ENCODE measurements around the gene PBX4. TPM values are rescaled to one million over a fixed set of nuclear protein-coding genes. Genes with fewer than 3 reads are reported as not detected.

Gene PBX4
- total and polyA plus RNA-seq, 10 donors, result 4.4 to 17.8 (median 9.7) TPM

DNA sequence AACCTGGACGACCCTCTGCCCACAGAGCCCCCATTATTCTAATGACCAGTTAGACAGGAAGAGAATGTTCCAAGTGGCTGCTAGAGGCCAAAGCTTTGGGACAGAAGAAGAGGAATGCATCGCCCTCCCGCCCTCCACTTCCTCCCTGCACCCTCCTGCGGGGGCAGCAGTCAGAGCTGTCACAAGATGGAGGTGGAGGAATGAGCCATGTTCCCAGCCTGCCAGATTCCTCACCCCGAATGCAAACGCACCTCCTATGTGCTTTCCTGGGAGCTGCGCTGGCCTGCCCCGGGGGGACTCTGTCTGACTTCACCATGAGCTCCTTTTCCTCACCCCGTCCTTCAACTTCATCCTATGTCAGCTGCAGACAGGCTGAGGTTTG is 88.1 kb downstream of the PBX4 start:
- 47 to 80% (median 61%) methylated on average over 7 to 9 of the region's 9 CpGs for WGBS, 5 donors
- peaks cover 0 to 53% (median 28%) of the 10 kb centered on the region in 6 donors for H3K36me3 ChIP-seq
- TF ChIP-seq POLR2AphosphoS5 (IDR thresholded peaks at IDR 0.05) (peak in 1 of 3 donors; percentile 5), POLR2A (IDR thresholded peaks at IDR 0.05) (no peak)
- TF ChIP-seq, protein P1, sequence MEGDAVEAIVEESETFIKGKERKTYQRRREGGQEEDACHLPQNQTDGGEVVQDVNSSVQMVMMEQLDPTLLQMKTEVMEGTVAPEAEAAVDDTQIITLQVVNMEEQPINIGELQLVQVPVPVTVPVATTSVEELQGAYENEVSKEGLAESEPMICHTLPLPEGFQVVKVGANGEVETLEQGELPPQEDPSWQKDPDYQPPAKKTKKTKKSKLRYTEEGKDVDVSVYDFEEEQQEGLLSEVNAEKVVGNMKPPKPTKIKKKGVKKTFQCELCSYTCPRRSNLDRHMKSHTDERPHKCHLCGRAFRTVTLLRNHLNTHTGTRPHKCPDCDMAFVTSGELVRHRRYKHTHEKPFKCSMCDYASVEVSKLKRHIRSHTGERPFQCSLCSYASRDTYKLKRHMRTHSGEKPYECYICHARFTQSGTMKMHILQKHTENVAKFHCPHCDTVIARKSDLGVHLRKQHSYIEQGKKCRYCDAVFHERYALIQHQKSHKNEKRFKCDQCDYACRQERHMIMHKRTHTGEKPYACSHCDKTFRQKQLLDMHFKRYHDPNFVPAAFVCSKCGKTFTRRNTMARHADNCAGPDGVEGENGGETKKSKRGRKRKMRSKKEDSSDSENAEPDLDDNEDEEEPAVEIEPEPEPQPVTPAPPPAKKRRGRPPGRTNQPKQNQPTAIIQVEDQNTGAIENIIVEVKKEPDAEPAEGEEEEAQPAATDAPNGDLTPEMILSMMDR (IDR thresholded peaks at IDR 0.05 in 8 of 11, conservative IDR thresholded peaks at IDR 0.05 in 3 of 11), result no peak
- intact Hi-C loops (cut with DNase I; ENCODE audit: low total_unique reads), result loop anchor here (5.0 kb wide), 2 partner anchors 112 to 432 kb away; partner anchors contain the start of gene GMIP
- H3K4me1 ChIP-seq, result peaks cover 6 to 55% (median 26%) of the 10 kb centered on the region in 6 donors
- peak overlapping the region in 1 of 8 donors; percentile 48 for H3K27ac ChIP-seq
- H3K9me3 ChIP-seq, result no peaks in the 10 kb centered on the region
- no peaks in the 10 kb centered on the region for H3K27me3 ChIP-seq (replicated peaks in 1 of 7)
- H3K4me3 ChIP-seq, result no peak overlapping the region
- no peak for DNase-seq

DNA sequence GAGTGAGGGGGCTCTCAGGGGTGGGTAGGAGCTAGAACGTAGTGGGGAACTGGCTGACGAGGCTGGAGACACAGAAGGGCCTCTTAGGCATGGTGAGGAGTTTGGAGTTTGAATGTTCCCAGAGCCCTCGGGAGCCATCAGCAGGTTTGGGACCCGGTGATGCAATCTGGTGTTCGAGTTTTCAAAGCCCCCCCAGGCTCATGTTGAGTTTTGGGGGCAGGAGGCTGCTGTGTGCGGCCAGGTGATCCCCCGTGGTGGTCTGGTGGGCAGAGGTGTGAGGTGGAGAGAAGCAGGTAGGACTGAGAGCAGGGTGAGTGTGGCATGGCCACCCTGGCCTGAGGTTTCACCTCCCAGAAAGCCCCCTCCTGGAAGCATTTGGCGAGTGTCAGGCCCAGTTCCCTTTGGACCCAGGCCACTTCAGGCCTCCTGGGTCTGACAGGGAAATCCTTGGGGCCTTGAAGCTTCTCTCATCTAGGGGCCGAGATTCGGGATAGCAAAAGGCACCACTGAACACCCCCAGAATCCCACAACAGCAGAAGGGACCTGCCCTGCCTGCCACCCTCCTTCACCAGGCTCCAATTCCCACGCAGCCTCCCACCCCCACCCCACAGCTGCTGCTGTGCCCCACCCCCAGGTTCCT is 88.6 kb downstream of the PBX4 start:
- intact Hi-C loops (cut with DNase I; ENCODE audit: low total_unique reads), result loop anchor here (5.0 kb wide), 2 partner anchors 112 to 432 kb away; partner anchors contain the start of gene GMIP
- TF ChIP-seq POLR2AphosphoS5 (IDR thresholded peaks at IDR 0.05) (no peak), POLR2A (IDR thresholded peaks at IDR 0.05) (no peak)
- TF ChIP-seq, protein P1 (IDR thresholded peaks at IDR 0.05 in 8 of 11, conservative IDR thresholded peaks at IDR 0.05 in 3 of 11), result no peak
- Histone ChIP-seq H3K4me3 (no peak overlapping the region), H3K27ac (peak overlapping the region in 1 of 8 donors; percentile 48), H3K27me3 (replicated peaks in 1 of 7) (no peaks in the 10 kb centered on the region), H3K4me1 (peaks cover 6 to 60% (median 30%) of the 10 kb centered on the region in 6 donors), H3K9me3 (no peaks in the 10 kb centered on the region), H3K36me3 (peaks cover 0 to 56% (median 29%) of the 10 kb centered on the region in 6 donors)
- no peak for DNase-seq
- WGBS, 5 donors, result 77 to 89% (median 78%) methylated on average over 11 of the region's 11 CpGs

DNA sequence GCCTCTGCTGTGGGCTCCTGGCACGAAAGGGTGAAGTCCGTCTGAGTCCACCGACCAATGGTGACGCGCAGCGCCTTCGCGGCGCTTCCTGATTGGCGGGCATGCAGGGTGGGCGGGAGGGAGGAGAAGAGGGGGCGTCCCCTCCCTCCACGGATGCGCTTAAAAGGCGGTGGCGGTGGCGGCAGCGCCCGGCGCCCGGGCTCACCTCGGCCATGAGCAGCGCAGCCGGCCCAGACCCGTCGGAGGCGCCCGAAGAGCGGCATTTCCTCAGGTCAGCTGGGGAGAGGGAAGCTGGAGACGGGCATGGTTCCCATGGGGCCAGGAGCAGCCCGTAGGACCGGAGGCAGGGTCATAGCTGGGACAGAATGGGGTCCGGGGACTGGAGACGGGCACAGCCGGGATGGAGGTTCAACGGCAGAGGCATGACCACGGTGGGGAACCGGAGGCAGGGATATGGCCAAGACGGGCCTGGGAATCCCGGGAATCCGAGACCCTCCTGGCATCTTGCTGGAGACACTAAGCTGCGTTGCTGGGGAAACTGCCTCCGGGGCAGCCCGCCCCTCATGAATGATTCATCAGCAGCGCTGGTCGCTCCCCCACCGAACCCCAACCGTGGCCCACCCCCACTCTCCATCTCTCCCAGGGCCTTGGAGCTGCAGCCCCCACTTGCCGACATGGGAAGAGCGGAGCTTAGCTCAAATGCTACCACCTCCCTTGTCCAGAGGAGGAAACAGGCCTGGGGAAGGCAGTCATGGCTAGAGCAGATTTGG is 89.6 kb downstream of the PBX4 start, which contains the start of gene YJEFN3:
Gene YJEFN3 (plus strand): TSS at position 191 of the 770 bp plus-strand sequence. CDS start 22 bp downstream, at position 213.
- no peaks in the 10 kb centered on the region for H3K27me3 ChIP-seq (replicated peaks in 1 of 7)
- no peak for TF ChIP-seq POLR2A (IDR thresholded peaks at IDR 0.05)
- peak in 2 of 3 donors; percentile 32 to 67 for TF ChIP-seq POLR2AphosphoS5 (IDR thresholded peaks at IDR 0.05)
- H3K9me3 ChIP-seq, result no peaks in the 10 kb centered on the region
- intact Hi-C loops (cut with DNase I; ENCODE audit: low total_unique reads), result no loop called here
- peak within 1 kb of the TSS in 2 of 8 donors; percentile 13 to 17 for H3K4me3 ChIP-seq
- peak within 1 kb of the TSS in 1 of 8 donors; percentile 48 for H3K27ac ChIP-seq
- WGBS, 5 donors, result 65 to 93% (median 72%) methylated on average over 21 to 50 of the region's 50 CpGs
- peaks cover 6 to 70% (median 37%) of the 10 kb centered on the region in 6 donors for H3K4me1 ChIP-seq
- H3K36me3 ChIP-seq, result peaks cover 0 to 63% (median 32%) of the 10 kb centered on the region in 6 donors
- DNase-seq, result no peak

DNA sequence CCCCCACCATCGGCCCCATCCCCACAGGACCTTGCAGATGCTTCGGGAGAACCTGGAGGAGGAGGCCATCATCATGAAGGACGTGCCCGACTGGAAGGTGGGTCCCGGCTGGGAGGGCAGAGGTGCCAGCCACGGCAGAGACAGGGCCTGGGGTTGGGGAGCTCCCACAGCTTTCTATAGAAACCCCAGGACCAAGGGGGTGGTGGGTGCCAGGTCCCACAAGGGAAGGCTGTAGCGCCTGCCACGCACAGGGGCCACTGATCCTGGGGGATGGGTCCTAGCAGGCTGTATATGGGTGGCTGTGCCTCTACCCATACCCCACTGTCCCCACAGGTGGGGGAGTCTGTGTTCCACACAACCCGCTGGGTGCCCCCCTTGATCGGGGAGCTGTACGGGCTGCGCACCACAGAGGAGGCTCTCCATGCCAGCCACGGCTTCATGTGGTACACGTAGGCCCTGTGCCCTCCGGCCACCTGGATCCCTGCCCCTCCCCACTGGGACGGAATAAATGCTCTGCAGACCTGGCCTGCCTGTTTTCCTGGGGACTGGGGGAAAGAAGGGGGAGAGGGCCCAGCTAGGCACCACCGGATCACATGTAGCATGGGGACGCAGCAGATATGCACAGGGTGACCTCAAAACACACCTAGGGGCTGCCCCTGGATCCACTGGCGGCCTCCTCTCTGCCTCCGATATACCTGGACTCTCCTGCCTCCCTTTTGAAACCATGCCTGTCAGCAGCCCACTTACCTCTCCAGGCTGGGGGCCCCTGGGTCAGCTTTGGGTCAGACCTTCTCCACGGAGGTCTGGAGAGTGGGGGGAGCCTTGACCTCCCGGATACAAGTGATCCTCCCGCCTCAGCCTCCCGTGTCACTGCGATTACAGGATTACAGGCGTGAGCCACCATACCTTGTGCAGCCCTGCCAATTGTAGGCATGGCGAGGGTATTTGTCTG is 90.5 kb downstream of the PBX4 start:
- Histone ChIP-seq H3K4me3 (no peak overlapping the region), H3K27me3 (replicated peaks in 1 of 7) (no peaks in the 10 kb centered on the region), H3K27ac (no peak overlapping the region), H3K4me1 (peaks cover 6 to 80% (median 40%) of the 10 kb centered on the region in 6 donors), H3K36me3 (peaks cover 0 to 73% (median 38%) of the 10 kb centered on the region in 6 donors), H3K9me3 (no peaks in the 10 kb centered on the region)
- no peak for DNase-seq
- intact Hi-C loops (cut with DNase I; ENCODE audit: low total_unique reads), result no loop called here
- TF ChIP-seq POLR2A (IDR thresholded peaks at IDR 0.05), result no peak
- TF ChIP-seq, protein P1 (IDR thresholded peaks at IDR 0.05 in 8 of 11, conservative IDR thresholded peaks at IDR 0.05 in 3 of 11), result no peak
- TF ChIP-seq POLR2AphosphoS5 (IDR thresholded peaks at IDR 0.05), result peak in 2 of 3 donors; percentile 3 to 27
- WGBS, 5 donors, result 86 to 95% (median 93%) methylated on average over 16 to 27 of the region's 27 CpGs
